Uterus (tissue), 4 donors: ENCODE data around the gene TYRP1. TPM values are rescaled to one million over a fixed set of nuclear protein-coding genes. Genes with fewer than 3 reads are reported as not detected.

ENCODE experiments used
- DNase-seq, 2 donors: peaks; one replicate each; pipeline ENCODE4 v3.0.0-alpha.2; 2019 to 2020
- H3K27ac ChIP-seq, 2 donors: fragments of 200-600 bp; sonication (generic); 1 replicate in 1 of 2; 2 replicates in 1 of 2; pipeline ENCODE4 v1.5.1; 2016 to 2018
- H3K27me3 ChIP-seq, 2 donors: fragments of 200-600 bp; sonication (generic); one replicate each; pipeline ENCODE4 v1.5.1; 2018 to 2019; ENCODE audit warnings: control low read depth in 1 of 2
- H3K36me3 ChIP-seq, 2 donors: fragments of 200-600 bp; sonication (generic); one replicate each; pipeline ENCODE4 v1.5.1; 2019; ENCODE audit warnings: control low read depth in 1 of 2
- H3K4me1 ChIP-seq, 2 donors: fragments of 200-600 bp; sonication (generic); one replicate each; pipeline ENCODE4 v1.5.1; 2018 to 2019; ENCODE audit warnings: control low read depth in 1 of 2
- H3K4me3 ChIP-seq, 2 donors: fragments of 200-600 bp; sonication (generic); 1 replicate in 1 of 2; 2 replicates in 1 of 2; pipeline ENCODE4 v1.5.1; 2018 to 2019; ENCODE audit warnings: mild to moderate bottlenecking in 1 of 2
- H3K9me3 ChIP-seq, 2 donors: fragments of 200-600 bp; sonication (generic); one replicate each; pipeline ENCODE4 v1.5.1; 2019; ENCODE audit warnings: control low read depth in 1 of 2
- CTCF ChIP-seq, 4 experiments: fragments of 200-600 bp in 2 of 4; fragments of 450-650 bp in 2 of 4; sonication (generic) in 2 of 4; IDR thresholded peaks; one replicate each; pipeline ENCODE4 v1.5.1; 2016 to 2019; ENCODE audit warnings: antibody characterized with exemption in 4 of 4, mild to moderate bottlenecking in 2 of 4, moderate library complexity in 1 of 4
- POLR2A ChIP-seq, 2 donors: fragments of 450-650 bp; IDR thresholded peaks; one replicate each; pipeline ENCODE4 v1.6.1; 2016; ENCODE audit warnings: antibody characterized with exemption in 2 of 2, mild to moderate bottlenecking in 1 of 2, moderate library complexity in 1 of 2
- intact Hi-C: fragments of 100-400 bp; cut with DNase I; formaldehyde crosslinking; loops from one replicate; pipeline ENCODE4 v1.15.1; 2023; ENCODE audit warnings: low total_unique reads
- total RNA-seq, 4 donors: library from RNA; depleted of rRNA in 3 of 4; stranded (reverse); fragments of >200 nt in 3 of 4; gene quantifications; one replicate each; pipeline versions ENCODE4 v1.1.0 to v1.2.4, GENCODE V29; 2014 to 2023
- donor health status: DM: yes; HTN: yes; CAD: no.

The TYRP1 gene
- total RNA-seq, 4 donors from 2014 or later, result 0.24 to 1.2 TPM; not detected in 2

- no peak for DNase-seq
- Histone ChIP-seq H3K36me3 (no peaks in the 10 kb centered on the region), H3K9me3 (no peaks in the 10 kb centered on the region), H3K27me3 (no peaks in the 10 kb centered on the region), H3K4me3 (no peak overlapping the region), H3K4me1 (no peaks in the 10 kb centered on the region), H3K27ac (no peak overlapping the region)
- intact Hi-C loops, result no loop called here
- TF ChIP-seq POLR2A (IDR thresholded peaks at IDR 0.05), result no peak
- no peak for TF ChIP-seq CTCF (IDR thresholded peaks at IDR 0.05)
These were observed 3.9 kb downstream of the TYRP1 start for GRCh38 chr9:12696931-12697622.

- no peak for TF ChIP-seq CTCF (IDR thresholded peaks at IDR 0.05)
- no peak for TF ChIP-seq POLR2A (IDR thresholded peaks at IDR 0.05)
- Histone ChIP-seq H3K4me1 (no peaks in the 10 kb centered on the region), H3K27ac (no peak overlapping the region), H3K36me3 (no peaks in the 10 kb centered on the region), H3K4me3 (no peak overlapping the region), H3K9me3 (no peaks in the 10 kb centered on the region), H3K27me3 (no peaks in the 10 kb centered on the region)
- DNase-seq, result no peak
- intact Hi-C loops, result no loop called here
These were observed 4.5 kb downstream of the TYRP1 start for GRCh38 chr9:12697719-12698118.

- no peak for TF ChIP-seq CTCF (IDR thresholded peaks at IDR 0.05)
- TF ChIP-seq POLR2A (IDR thresholded peaks at IDR 0.05), result no peak
- H3K9me3 ChIP-seq, result no peaks in the 10 kb centered on the region
- no peak for DNase-seq
- no peaks in the 10 kb centered on the region for H3K4me1 ChIP-seq
- H3K4me3 ChIP-seq, result no peak overlapping the region
- intact Hi-C loops, result no loop called here
- no peaks in the 10 kb centered on the region for H3K27me3 ChIP-seq
- H3K27ac ChIP-seq, result no peak overlapping the region
- no peaks in the 10 kb centered on the region for H3K36me3 ChIP-seq
These were observed 5.1 kb downstream of the TYRP1 start for GRCh38 chr9:12698266-12698665.

GRCh38 chr9:12698986-12699385, 5.8 kb downstream of the TYRP1 start:
- no peak for DNase-seq
- intact Hi-C loops, result no loop called here
- no peaks in the 10 kb centered on the region for H3K9me3 ChIP-seq
- H3K36me3 ChIP-seq, result no peaks in the 10 kb centered on the region
- H3K27me3 ChIP-seq, result no peaks in the 10 kb centered on the region
- no peak overlapping the region for H3K27ac ChIP-seq
- H3K4me1 ChIP-seq, result no peaks in the 10 kb centered on the region
- no peak overlapping the region for H3K4me3 ChIP-seq
- TF ChIP-seq CTCF (IDR thresholded peaks at IDR 0.05), result no peak
- no peak for TF ChIP-seq POLR2A (IDR thresholded peaks at IDR 0.05)

GRCh38 chr9:12699529-12699928, 6.3 kb downstream of the TYRP1 start:
- no peak for DNase-seq
- H3K4me1 ChIP-seq, result no peaks in the 10 kb centered on the region
- H3K36me3 ChIP-seq, result no peaks in the 10 kb centered on the region
- no peak for TF ChIP-seq POLR2A (IDR thresholded peaks at IDR 0.05)
- no peak for TF ChIP-seq CTCF (IDR thresholded peaks at IDR 0.05)
- no peak overlapping the region for H3K4me3 ChIP-seq
- no peaks in the 10 kb centered on the region for H3K9me3 ChIP-seq
- H3K27ac ChIP-seq, result no peak overlapping the region
- H3K27me3 ChIP-seq, result no peaks in the 10 kb centered on the region
- intact Hi-C loops, result no loop called here
